ENCODE results near the gene LRRC27. TPM values are rescaled to one million over a fixed set of nuclear protein-coding genes. Genes with fewer than 3 reads are reported as not detected.

Gene LRRC27
- total RNA-seq, 1 donor from 2014 or later = 12.4 TPM

GRCh38 chr10:132400547-132401151 lies 68.7 kb downstream of the LRRC27 start:
- intact Hi-C loops (cut with DNase I) = no loop called here
- DNase-seq (ENCODE audit: low spot score) (no peak), ATAC-seq (no peak)

GRCh38 chr10:132401401-132402118 lies 69.6 kb downstream of the LRRC27 start:
- intact Hi-C loops (cut with DNase I) = no loop called here
- no peak for ATAC-seq

GRCh38 chr10:132402781-132403241 lies 70.8 kb downstream of the LRRC27 start:
- intact Hi-C loops (cut with DNase I) = no loop called here
- DNase-seq (ENCODE audit: low spot score) (no peak), ATAC-seq (no peak)

More at GRCh38 chr10:132401401-132402118, 69.6 kb downstream of the LRRC27 start:
- no peak for DNase-seq (ENCODE audit: low spot score)

- no peak for ATAC-seq
- intact Hi-C loops (cut with DNase I) = no loop called here
- no peak for DNase-seq (ENCODE audit: low spot score)
These were observed 71.6 kb downstream of the LRRC27 start for GRCh38 chr10:132403511-132404168.

DNA sequence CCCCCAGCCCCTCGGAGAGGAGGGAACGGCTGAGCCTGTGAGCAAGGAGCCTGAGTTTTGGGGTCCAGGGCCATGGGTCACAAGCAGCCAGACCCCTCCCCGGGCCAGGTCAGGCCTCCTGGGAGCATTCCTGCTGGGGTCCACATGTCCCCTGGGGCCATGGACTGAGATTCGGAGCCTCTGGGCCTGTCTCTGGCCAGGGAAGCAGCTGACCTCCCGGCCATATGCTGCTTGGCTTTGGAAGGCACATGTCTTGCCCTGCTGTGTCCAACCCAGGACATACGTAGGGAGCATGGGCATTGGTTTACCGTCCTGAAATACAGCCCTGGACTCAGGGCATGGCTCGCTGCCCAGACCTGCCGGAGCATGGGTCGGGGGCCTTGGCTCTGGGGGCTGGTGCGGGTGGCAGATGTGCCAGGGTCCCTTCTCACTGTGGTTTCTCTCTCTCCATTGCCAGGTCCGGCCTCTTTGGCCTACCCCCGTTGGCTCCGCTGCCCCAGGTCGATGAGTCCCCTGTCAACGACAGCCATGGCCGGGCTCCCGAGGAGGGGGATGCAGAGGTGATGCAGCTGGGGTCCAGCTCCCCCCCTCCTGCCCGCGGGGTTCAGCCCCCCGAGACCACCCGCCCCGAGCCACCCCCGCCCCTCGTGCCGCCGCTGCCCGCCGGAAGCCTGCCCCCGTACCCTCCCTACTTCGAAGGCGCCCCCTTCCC lies 72.3 kb downstream of the LRRC27 start:
- intact Hi-C loops (cut with DNase I) = no loop called here
- no peak for DNase-seq (ENCODE audit: low spot score)
- no peak for ATAC-seq

DNA sequence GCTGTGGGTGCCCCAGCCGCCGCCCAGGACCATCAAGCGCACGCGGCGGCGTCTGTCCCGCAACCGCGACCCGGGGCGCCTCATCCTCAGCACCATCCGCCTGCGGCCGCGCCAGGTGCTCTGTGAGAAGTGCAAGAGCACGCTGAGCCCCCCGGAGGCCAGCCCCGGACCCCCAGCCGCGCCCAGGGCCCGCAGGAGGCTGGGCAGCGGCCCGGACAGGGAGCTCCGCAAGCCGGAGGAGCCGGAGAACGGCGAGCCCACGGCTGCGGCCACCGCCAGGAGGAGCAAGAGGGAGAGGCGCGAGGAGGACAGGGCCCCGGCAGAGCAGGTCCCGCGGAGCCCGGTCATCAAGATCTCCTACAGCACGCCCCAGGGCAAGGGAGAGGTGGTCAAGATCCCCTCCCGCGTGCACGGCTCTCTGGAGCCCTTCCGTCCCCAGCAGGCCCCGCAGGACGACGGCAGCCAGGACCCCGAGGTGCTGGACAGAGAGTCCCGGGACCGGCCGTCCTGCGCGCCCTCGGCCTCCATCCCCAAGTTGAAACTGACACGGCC lies 73.0 kb downstream of the LRRC27 start:
- intact Hi-C loops (cut with DNase I) = no loop called here
- DNase-seq (ENCODE audit: low spot score) (no peak), ATAC-seq (no peak)

- DNase-seq (ENCODE audit: low spot score) (no peak), ATAC-seq (no peak)
- intact Hi-C loops (cut with DNase I) = no loop called here
These were observed 73.5 kb downstream of the LRRC27 start for GRCh38 chr10:132405463-132405991.

DNA sequence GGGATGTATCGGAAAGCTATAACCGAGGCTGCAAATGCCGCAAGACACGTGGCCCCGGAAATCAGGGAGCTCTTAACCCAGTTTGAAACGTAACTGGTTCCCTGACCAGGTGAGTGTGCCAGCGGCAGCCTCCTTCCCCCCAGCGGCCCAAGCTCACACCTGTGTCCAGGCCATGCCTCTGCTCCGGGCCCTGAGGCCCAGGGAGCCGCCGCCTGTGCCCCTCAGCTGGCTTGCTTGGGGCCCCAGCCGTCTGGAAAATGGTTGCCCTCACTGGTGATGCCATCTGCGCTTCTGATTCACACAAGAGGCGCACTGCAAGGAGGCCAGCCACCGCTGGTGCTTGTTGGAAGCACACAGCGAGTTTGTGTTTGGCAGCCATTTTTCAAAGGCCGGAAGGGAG lies 74.2 kb downstream of the LRRC27 start:
- DNase-seq (ENCODE audit: low spot score) = no peak
- intact Hi-C loops (cut with DNase I) = no loop called here
- no peak for ATAC-seq

GRCh38 chr10:132406750-132407149 lies 74.8 kb downstream of the LRRC27 start:
- ATAC-seq (no peak), DNase-seq (ENCODE audit: low spot score) (no peak)
- intact Hi-C loops (cut with DNase I) = no loop called here

DNA sequence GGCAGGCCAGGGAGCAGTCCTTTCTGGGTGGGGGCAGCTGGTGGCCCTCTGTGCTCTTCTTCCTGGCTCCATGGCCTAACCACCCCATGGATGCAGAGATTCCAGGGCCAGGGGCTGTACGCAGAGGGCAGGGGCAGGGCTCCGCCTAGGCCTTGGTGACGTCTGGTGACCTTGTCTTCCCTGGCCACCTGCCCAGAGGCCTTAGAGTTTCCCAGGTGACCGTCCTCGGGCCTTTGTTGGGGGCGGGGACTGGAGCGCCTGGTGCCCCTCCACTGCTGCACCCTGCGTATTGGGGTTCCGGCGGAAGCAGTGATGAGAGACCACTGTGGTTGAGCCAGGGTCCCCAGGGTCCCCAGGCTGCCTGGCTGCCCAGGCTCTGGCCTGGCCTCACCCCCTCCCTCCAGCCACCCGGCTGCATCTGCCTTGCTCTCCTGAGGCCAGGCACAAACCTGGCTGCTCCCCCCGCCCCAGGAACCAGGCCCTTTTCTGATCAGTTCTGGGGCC lies 75.3 kb downstream of the LRRC27 start:
- peak; percentile 7 for ATAC-seq
- intact Hi-C loops (cut with DNase I) = no loop called here
- DNase-seq (ENCODE audit: low spot score) = no peak

DNA sequence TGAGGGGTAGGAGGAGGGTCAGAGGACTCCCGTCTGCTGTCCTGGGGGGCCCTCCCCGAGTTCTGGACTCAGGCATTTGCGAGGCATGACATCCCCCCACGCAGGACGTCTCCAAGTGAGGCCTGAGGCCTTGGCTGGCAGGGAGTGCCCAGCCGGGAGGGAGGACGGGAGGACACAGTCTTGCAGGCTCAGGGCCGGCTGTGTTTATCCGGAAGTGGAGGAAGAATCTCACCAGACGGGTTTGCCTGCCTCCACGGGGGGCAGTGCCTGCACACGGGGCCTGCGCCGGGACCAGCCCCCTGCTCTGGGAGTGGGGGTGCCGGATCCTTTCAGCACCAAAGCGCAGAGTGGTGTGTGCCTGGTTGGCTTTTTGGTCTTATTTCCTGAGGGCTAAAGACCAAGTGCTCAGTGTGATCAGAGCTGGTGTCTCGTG lies 75.9 kb downstream of the LRRC27 start:
- ATAC-seq (peak; percentile 79), DNase-seq (ENCODE audit: low spot score) (no peak)
- intact Hi-C loops (cut with DNase I) = no loop called here

DNA sequence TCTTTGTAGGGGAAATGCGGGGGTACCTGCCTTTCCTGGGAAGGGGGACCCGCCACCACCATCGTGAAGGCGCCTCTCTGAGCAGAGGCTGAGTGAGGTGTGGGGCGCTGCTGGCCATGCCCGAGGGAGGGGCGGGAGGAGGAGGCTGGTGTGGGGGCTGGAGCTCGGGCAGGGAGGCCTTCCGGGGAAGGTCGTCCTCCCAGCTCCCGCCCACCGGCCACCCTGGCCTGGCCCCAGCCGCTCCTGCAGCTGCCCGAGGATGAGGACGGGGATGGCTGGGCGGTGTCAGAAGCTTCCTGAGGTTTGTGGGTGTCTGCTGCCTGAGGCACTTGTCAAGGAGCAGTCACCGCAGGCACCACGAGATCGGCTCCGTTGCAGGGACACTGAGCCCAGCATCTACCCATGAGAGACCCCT lies 76.4 kb downstream of the LRRC27 start:
- intact Hi-C loops (cut with DNase I) = no loop called here
- no peak for DNase-seq (ENCODE audit: low spot score)
- ATAC-seq = peak; percentile 65

DNA sequence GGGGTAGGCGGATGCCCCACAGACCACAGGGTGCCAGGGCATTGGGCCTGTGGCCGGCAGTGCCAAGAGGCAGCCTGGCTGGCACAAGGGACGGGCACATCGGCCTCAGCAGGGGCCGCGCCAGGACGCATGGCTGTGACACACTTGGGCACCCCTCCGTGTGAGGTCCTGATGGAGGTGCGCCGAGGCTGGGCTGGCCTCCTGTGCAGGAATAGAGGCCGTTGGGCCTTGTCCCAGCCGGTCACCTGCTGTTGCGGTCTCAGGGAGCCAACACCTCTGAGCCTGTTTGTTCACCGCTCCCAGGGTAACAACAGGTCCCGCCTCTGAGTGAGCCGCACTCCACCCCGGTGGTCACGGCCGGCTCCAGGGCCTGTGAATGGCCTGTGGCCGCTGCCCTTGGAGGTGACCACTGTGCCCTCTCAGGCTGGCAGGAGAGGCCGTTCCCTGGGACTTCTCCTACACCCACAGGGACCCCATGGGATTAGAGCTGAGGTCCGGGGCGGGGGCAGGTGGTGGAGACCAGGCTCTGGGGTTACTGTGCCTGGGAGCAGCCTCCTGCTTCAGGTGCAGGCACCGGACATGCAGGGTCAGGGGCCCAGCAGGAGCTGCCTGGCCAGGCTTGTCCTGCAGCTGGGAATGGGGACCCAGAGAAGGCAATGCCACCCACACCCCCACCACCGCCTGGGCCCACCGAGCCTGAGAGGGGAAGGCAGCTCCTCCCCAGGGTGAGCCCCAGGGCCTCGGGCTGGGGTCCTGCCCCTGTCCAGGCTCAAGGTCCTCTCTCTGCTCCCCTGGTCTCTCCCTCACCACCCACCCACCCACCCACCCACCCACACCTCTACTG lies 77.1 kb downstream of the LRRC27 start:
- intact Hi-C loops (cut with DNase I) = no loop called here
- no peak for ATAC-seq
- DNase-seq (ENCODE audit: low spot score) = no peak

- no peak for ATAC-seq
- DNase-seq (ENCODE audit: low spot score) = no peak
- intact Hi-C loops (cut with DNase I) = no loop called here
These were observed 77.7 kb downstream of the LRRC27 start for GRCh38 chr10:132409667-132410028.

DNA sequence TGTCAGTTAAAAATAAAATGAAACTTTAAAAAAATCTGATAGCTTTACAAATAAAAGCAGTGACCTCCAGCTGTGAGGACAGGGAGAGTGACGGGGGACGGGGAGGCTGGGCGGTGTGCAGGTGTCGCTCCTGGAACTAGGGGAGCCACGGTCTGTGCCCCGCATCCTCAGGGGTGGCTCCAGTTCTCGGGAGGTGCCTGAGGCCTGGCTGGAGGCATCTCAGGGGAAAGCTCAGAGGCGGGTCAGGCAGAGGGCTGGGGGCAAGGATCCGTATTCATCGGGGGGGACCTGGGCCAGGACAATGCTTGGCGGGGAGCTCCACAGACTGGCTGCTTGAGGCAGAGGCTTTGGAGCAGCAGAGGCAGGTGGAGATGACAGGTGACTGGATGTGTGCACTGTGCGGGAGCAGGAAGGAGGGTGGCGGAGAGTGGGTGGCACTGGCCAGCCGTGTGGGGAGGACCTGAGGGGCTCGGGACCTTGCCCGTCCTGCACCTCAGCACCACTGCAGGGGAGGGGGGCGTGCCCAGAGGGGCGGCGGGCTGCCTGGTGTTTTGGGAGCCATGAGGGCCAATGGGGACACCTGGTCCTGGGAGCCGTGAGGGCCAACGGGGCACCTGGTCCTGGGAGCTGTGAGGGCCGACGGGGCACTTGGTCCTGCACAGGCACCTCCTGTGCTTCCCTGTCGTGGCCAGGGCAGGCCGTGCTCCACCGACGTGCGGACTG lies 78.2 kb downstream of the LRRC27 start:
- DNase-seq (ENCODE audit: low spot score) (no peak), ATAC-seq (no peak)
- intact Hi-C loops (cut with DNase I) = no loop called here

DNA sequence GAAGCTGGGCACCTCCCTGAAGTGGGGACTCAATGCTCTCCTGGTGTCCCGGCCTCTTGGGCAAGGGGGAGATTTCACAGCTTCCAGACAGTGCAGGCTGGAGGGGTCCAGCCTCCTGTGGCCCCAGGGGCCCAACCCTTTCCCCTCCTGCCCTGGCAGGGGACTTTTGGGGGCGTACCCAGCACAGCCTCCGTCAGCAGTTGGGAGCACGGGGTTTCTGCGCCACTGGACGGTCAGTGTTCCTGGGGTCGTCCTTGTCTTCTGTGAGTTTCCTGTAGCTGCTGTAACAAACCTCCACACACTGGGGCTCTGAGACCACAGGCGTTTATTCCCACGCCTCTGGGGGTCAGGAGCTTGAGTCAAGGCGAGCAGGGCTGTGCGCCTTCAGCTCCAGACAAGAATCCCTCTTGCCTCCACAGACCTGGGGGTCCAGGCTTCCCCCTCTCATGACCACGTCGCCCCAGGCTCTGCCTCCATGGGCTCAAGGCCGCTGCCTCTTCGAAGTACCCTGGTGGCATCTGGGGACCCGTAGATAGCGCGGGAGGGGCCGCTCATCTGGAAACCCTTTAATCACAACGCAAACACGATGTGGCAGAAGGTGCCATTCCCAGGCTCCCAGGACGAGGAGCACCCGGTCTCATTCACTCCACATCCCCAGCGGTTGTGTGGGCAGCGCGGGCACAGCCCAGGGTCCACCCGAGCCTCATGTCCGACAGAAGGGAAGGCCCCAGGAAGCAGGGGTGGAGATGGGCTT lies 79.0 kb downstream of the LRRC27 start:
- intact Hi-C loops (cut with DNase I) = no loop called here
- ATAC-seq = no peak
- no peak for DNase-seq (ENCODE audit: low spot score)

Measured in sciatic nerve (tissue), 2 donors.